Muscle layer of duodenum (tissue), 2 donors: ENCODE results near the gene TMEM59.
A peak's percentile ranks its signal among the peaks of the same experiment; 100 is the strongest.
"Not testable (repeated sequence)": the region's sequence is repeated elsewhere in the genome, so short reads cannot be mapped to it uniquely, and the experiment has no call there.

Source experiments
- H3K27ac ChIP-seq: one replicate; pipeline ENCODE4 v1.7.0; 2013; ENCODE audit warnings: mild to moderate bottlenecking, low read length
- H3K27me3 ChIP-seq: one replicate; pipeline ENCODE4 v1.7.0; 2013; ENCODE audit warnings: low read depth, mild to moderate bottlenecking, control low read depth, low read length
- H3K36me3 ChIP-seq, 2 donors: one replicate each; pipeline ENCODE4 v1.7.0; 2013; ENCODE audit warnings: low read length in 2 of 2, control low read depth in 1 of 2, mild to moderate bottlenecking in 1 of 2; ENCODE audit not compliant: insufficient read depth in 2 of 2, control insufficient read depth in 1 of 2
- H3K4me1 ChIP-seq, 2 donors: one replicate each; pipeline ENCODE4 v1.7.0; 2013; ENCODE audit warnings: low read length in 2 of 2, mild to moderate bottlenecking in 2 of 2, control low read depth in 1 of 2, moderate library complexity in 1 of 2; ENCODE audit not compliant: insufficient read depth in 2 of 2, control insufficient read depth in 1 of 2
- H3K4me3 ChIP-seq, 2 donors: one replicate each; pipeline ENCODE4 v1.7.0; 2013; ENCODE audit warnings: low read length in 2 of 2, low read depth in 1 of 2, mild to moderate bottlenecking in 1 of 2
- H3K9me3 ChIP-seq, 2 donors: one replicate each; pipeline ENCODE4 v1.7.0; 2013; ENCODE audit warnings: low read length in 2 of 2, control low read depth in 1 of 2, mild to moderate bottlenecking in 1 of 2; ENCODE audit not compliant: control insufficient read depth in 1 of 2
- donor health status: healthy.

TMEM59 gene

GRCh38 chr1:54052934-54053744 is at the start of gene TMEM59, which contains the start of gene TCEANC2:
Gene TMEM59 (minus strand): TSS chr1:54053204. CDS start chr1:54053188, 16 bp downstream.
Gene TCEANC2 (plus strand): TSS chr1:54053608. CDS start chr1:54054423, 815 bp downstream.
- Histone ChIP-seq H3K9me3 (no peaks in the 10 kb centered on the region), H3K4me3 (peak within 1 kb of the TSS; percentile 98 to 100), H3K4me1 (peaks cover 9 to 49% of the 10 kb centered on the region in 2 donors), H3K27me3 (no peaks in the 10 kb centered on the region), H3K27ac (peak within 1 kb of the TSS; percentile 99), H3K36me3 (peaks cover 0 to 10% of the 10 kb centered on the region in 2 donors)

GRCh38 chr1:54100500-54100899 is 47.5 kb upstream of the TMEM59 start:
- peaks cover 0 to 8% of the 10 kb centered on the region in 2 donors for H3K36me3 ChIP-seq
- no peak overlapping the region for H3K27ac ChIP-seq
- no peak overlapping the region for H3K4me3 ChIP-seq

GRCh38 chr1:54099061-54099610 is 46.1 kb upstream of the TMEM59 start:
- H3K27me3 ChIP-seq = no peaks in the 10 kb centered on the region
- H3K36me3 ChIP-seq = peaks cover 0 to 8% of the 10 kb centered on the region in 2 donors
- H3K9me3 ChIP-seq = no peaks in the 10 kb centered on the region
- peaks cover 0 to 10% of the 10 kb centered on the region in 2 donors for H3K4me1 ChIP-seq
- H3K4me3 ChIP-seq = no peak overlapping the region
- H3K27ac ChIP-seq = no peak overlapping the region

More at GRCh38 chr1:54100500-54100899, 47.5 kb upstream of the TMEM59 start:
- H3K4me1 ChIP-seq = peaks cover 0 to 6% of the 10 kb centered on the region in 2 donors
- no peaks in the 10 kb centered on the region for H3K9me3 ChIP-seq
- H3K27me3 ChIP-seq = no peaks in the 10 kb centered on the region

DNA sequence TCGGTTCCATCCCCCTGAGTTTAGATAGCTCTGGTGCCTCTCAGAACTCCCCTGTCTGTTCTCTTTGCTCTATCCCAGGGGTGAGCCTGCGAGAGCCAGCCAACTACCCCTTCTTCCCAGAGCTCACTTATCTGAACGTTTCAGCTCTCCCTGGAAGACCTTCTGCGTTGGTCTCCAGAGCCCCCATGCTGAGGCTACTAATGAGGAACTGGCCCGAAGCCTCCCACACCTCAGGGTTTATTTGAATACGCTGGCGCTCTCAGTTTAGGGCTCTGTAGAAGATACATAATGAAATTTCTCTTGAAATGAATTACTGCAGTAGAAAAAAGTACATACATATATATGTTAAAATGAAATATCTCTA is 43.9 kb upstream of the TMEM59 start:
- Histone ChIP-seq H3K9me3 (no peaks in the 10 kb centered on the region), H3K36me3 (peaks cover 0 to 8% of the 10 kb centered on the region in 2 donors), H3K27ac (no peak overlapping the region), H3K4me1 (peaks cover 0 to 10% of the 10 kb centered on the region in 2 donors), H3K4me3 (no peak overlapping the region), H3K27me3 (no peaks in the 10 kb centered on the region)

- H3K9me3 ChIP-seq = no peaks in the 10 kb centered on the region
- no peaks in the 10 kb centered on the region for H3K27me3 ChIP-seq
- peaks cover 0 to 8% of the 10 kb centered on the region in 2 donors for H3K36me3 ChIP-seq
- no peak overlapping the region for H3K27ac ChIP-seq
- H3K4me1 ChIP-seq = peaks cover 0 to 10% of the 10 kb centered on the region in 2 donors
- H3K4me3 ChIP-seq = no peak overlapping the region
These were observed 43.3 kb upstream of the TMEM59 start for GRCh38 chr1:54096227-54096876.

GRCh38 chr1:54095546-54096226 is 42.7 kb upstream of the TMEM59 start:
- peak overlapping the region; percentile 31 for H3K27ac ChIP-seq
- no peaks in the 10 kb centered on the region for H3K9me3 ChIP-seq
- H3K4me3 ChIP-seq = peak overlapping the region in 1 of 2 donors; percentile 15
- no peaks in the 10 kb centered on the region for H3K27me3 ChIP-seq
- peaks cover 0 to 10% of the 10 kb centered on the region in 2 donors for H3K4me1 ChIP-seq
- H3K36me3 ChIP-seq = peaks cover 0 to 8% of the 10 kb centered on the region in 2 donors

- not testable (repeated sequence) for H3K4me3 ChIP-seq, H3K9me3 ChIP-seq, H3K27me3 ChIP-seq, H3K36me3 ChIP-seq, H3K27ac ChIP-seq
- H3K4me1 ChIP-seq = peaks cover 0 to 10% of the 10 kb centered on the region in 2 donors
These were observed 41.7 kb upstream of the TMEM59 start for GRCh38 chr1:54094730-54095105.

DNA sequence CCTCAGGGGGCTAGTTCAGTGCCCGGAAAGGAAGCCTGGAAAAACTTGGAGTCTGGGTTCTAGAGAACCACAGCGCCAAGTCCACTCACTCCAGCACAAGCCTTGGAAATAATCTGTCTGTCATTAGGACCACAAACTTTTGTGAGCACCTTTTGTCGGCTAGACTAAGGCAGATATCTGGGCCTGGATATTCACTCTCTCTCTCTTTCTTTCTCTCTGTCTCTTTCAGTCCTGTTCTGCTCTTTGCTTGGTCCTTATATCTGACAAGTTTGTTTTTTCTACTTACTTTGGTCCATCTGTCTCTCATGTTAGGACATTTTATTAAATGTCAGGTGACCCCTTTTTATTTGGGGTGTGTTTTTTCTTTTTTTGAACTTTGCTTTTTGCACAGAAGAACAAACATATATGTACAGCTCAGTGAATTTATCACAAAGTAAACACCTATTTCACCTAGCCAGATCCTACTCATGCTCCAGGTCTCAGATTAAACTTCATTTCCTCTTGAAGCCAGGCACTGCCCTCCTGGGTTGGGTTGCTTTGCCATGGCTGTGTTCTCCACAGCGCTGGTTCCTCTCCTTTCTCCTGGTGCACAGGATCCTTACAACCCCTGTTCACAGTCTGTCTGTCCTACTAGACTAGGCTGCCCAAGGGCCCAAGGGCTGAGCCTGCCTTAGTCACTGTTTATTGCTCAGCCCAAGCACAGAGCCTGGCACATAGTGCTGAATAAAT is 41.2 kb upstream of the TMEM59 start:
- Histone ChIP-seq H3K27me3 (no peaks in the 10 kb centered on the region), H3K27ac (no peak overlapping the region), H3K9me3 (no peaks in the 10 kb centered on the region), H3K4me3 (no peak overlapping the region), H3K36me3 (peaks cover 4 to 8% of the 10 kb centered on the region in 2 donors), H3K4me1 (peaks cover 0 to 10% of the 10 kb centered on the region in 2 donors)

DNA sequence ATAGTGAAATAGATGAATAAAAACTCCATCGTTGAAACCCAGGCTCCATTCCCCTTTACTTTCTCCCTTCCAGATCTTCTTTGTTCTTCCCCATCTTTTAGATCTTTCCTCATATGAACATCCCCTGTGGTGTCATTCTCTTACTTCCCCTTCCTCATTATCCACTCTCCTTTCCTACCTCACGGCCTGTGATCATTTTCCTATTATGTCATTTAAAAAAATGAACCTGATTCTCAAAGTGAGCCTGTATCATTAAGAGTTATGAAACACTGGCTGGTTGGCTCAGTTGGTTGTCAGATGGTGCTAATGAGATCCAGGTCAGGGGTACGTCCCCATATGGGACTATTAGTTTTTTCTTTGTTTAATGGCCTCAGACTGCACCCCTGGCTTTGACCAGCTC is 38.7 kb upstream of the TMEM59 start:
- Histone ChIP-seq H3K36me3 (peaks cover 4 to 5% of the 10 kb centered on the region in 2 donors), H3K27me3 (no peaks in the 10 kb centered on the region), H3K4me1 (peaks cover 0 to 10% of the 10 kb centered on the region in 2 donors), H3K4me3 (no peak overlapping the region), H3K27ac (no peak overlapping the region), H3K9me3 (no peaks in the 10 kb centered on the region)

DNA sequence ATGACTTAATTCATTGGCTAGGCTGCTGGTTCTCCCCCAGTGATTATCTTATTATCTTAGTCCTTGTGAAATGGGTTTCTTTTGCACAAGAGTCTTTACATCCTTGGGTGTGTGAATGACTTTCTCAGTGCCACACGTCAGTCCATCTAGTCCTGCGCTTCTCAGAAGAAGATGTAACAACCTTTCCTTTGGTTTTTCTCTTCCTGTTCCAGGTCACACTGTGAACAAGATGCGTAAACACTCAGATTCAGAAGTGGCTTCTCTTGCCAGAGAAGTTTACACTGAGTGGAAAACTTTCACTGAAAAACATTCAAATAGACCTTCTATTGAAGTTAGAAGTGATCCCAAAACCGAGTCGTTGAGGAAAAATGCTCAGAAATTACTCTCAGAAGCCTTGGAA is 35.4 kb upstream of the TMEM59 start:
- Histone ChIP-seq H3K36me3 (peaks cover 0 to 4% of the 10 kb centered on the region in 2 donors), H3K4me1 (no peaks in the 10 kb centered on the region), H3K9me3 (no peaks in the 10 kb centered on the region), H3K27me3 (no peaks in the 10 kb centered on the region), H3K4me3 (no peak overlapping the region), H3K27ac (no peak overlapping the region)
